Upper lobe of left lung (tissue), 6 donors: ENCODE data around the gene ARFRP1. TPM values are rescaled to one million over a fixed set of nuclear protein-coding genes. Genes with fewer than 3 reads are reported as not detected.

Experiments used
- ATAC-seq, 2 donors: fragments of 200-7000 bp; cut with Tn5 transposase; one replicate each; pipeline ENCODE4 v1.9.1; 2022; ENCODE audit warnings: mild to moderate bottlenecking in 2 of 2, moderate library complexity in 2 of 2; ENCODE audit not compliant: low FRiP score in 2 of 2
- DNase-seq, 2 donors: peaks; one replicate each; pipeline ENCODE4 v3.0.0-alpha.2; 2019 to 2020
- H3K27ac ChIP-seq, 4 donors: fragments of 200-600 bp; sonication (generic); one replicate each; pipeline ENCODE4 v1.5.1; 2016 to 2019
- H3K27me3 ChIP-seq, 4 donors: fragments of 200-600 bp; sonication (generic); one replicate each; pipeline ENCODE4 v1.5.1; 2017 to 2019
- H3K36me3 ChIP-seq, 4 donors: fragments of 200-600 bp; sonication (generic); one replicate each; pipeline ENCODE4 v1.5.1; 2016 to 2019
- H3K4me1 ChIP-seq, 4 donors: fragments of 200-600 bp; sonication (generic); one replicate each; pipeline ENCODE4 v1.5.1; 2018 to 2019
- H3K4me3 ChIP-seq, 4 donors: fragments of 200-600 bp; sonication (generic); one replicate each; pipeline ENCODE4 v1.5.1; 2017 to 2019; ENCODE audit warnings: mild to moderate bottlenecking in 2 of 4, moderate library complexity in 1 of 4
- H3K9me3 ChIP-seq, 4 donors: fragments of 200-600 bp; sonication (generic); one replicate each; pipeline ENCODE4 v1.5.1; 2018 to 2019
- CTCF ChIP-seq, 6 experiments: fragments of 450-650 bp in 4 of 6; fragments of 200-600 bp in 2 of 6; sonication (generic) in 2 of 6; IDR thresholded peaks; one replicate each; pipeline ENCODE4 v1.5.1; 2016 to 2019; ENCODE audit warnings: antibody characterized with exemption in 6 of 6
- EP300 ChIP-seq, 4 donors: sonication (generic); formaldehyde crosslinking; IDR thresholded peaks; one replicate each; pipeline ENCODE4 v1.5.1; 2017; ENCODE audit warnings: antibody characterized with exemption in 4 of 4, control low read depth in 2 of 4
- POLR2A ChIP-seq, 4 donors: fragments of 450-650 bp; IDR thresholded peaks; one replicate each; pipeline ENCODE4 v1.5.1; 2016 to 2017; ENCODE audit warnings: antibody characterized with exemption in 4 of 4, mild to moderate bottlenecking in 2 of 4
- POLR2AphosphoS5 ChIP-seq, 2 donors: sonication (generic); formaldehyde crosslinking; IDR thresholded peaks; one replicate each; pipeline ENCODE4 v1.5.1; 2017; ENCODE audit warnings: antibody characterized with exemption in 2 of 2
- WGBS, 2 donors: methylation state at CpG; one replicate each; pipeline ENCODE4 v1.1.5; 2017 to 2018; 5-methylcytosine and 5-hydroxymethylcytosine counted together
- total RNA-seq, 6 donors: library from RNA; depleted of rRNA in 4 of 6; stranded (reverse); fragments of >200 nt in 4 of 6; gene quantifications; one replicate each; pipeline versions ENCODE4 v1.1.0 to v1.2.1, GENCODE V29; 2016 to 2021
- donor health status: DM: no; HTN: no; CAD: no; lungs with moderate emphysema.
- donor health status: DM: no; HTN: yes; CAD: no; lungs with severe emphysema.

ARFRP1 gene
- total RNA-seq, 6 donors from 2014 or later = 26.8 to 56.4 (median 46.3) TPM

GRCh38 chr20:63703976-63704748 lies 3.6 kb downstream of the ARFRP1 start:
- DNase-seq (peak in 1 of 2 donors; percentile 40), ATAC-seq (no peak)
- TF ChIP-seq EP300 (IDR thresholded peaks at IDR 0.05) = no peak
- no peak for TF ChIP-seq CTCF (IDR thresholded peaks at IDR 0.05)
- no peak for TF ChIP-seq POLR2AphosphoS5 (IDR thresholded peaks at IDR 0.05)
- no peak for TF ChIP-seq POLR2A (IDR thresholded peaks at IDR 0.05)
- 89 to 100% methylated on average over 1 to 11 of the region's 11 CpGs for WGBS, 2 donors
- no peak overlapping the region for H3K4me3 ChIP-seq
- peaks cover 17 to 39% (median 36%) of the 10 kb centered on the region in 4 donors for H3K36me3 ChIP-seq
- peaks cover 23 to 31% (median 27%) of the 10 kb centered on the region in 4 donors for H3K4me1 ChIP-seq
- peak overlapping the region in 1 of 4 donors; percentile 93 for H3K27ac ChIP-seq
- H3K9me3 ChIP-seq = no peaks in the 10 kb centered on the region
- H3K27me3 ChIP-seq = no peaks in the 10 kb centered on the region

GRCh38 chr20:63703471-63703975 lies 4.3 kb downstream of the ARFRP1 start:
- Histone ChIP-seq H3K4me3 (no peak overlapping the region), H3K9me3 (no peaks in the 10 kb centered on the region), H3K27me3 (no peaks in the 10 kb centered on the region), H3K4me1 (peaks cover 23 to 31% (median 26%) of the 10 kb centered on the region in 4 donors), H3K36me3 (peaks cover 17 to 36% (median 34%) of the 10 kb centered on the region in 4 donors), H3K27ac (no peak overlapping the region)
- peak in 1 of 2 donors; percentile 71 for DNase-seq
- WGBS, 2 donors = 94 to 100% methylated on average over 1 to 14 of the region's 15 CpGs
- ATAC-seq = no peak
- no peak for TF ChIP-seq POLR2A (IDR thresholded peaks at IDR 0.05)
- no peak for TF ChIP-seq EP300 (IDR thresholded peaks at IDR 0.05)
- TF ChIP-seq POLR2AphosphoS5 (IDR thresholded peaks at IDR 0.05) = no peak
- TF ChIP-seq CTCF (IDR thresholded peaks at IDR 0.05) = no peak

- H3K9me3 ChIP-seq = no peaks in the 10 kb centered on the region
- 75 to 84% methylated on average over 9 to 13 of the region's 13 CpGs for WGBS, 2 donors
- peaks cover 24 to 33% (median 27%) of the 10 kb centered on the region in 4 donors for H3K4me1 ChIP-seq
- no peak overlapping the region for H3K27ac ChIP-seq
- ATAC-seq = no peak
- TF ChIP-seq EP300 (IDR thresholded peaks at IDR 0.05) (no peak), CTCF (IDR thresholded peaks at IDR 0.05) (no peak), POLR2A (IDR thresholded peaks at IDR 0.05) (no peak), POLR2AphosphoS5 (IDR thresholded peaks at IDR 0.05) (no peak)
- no peak overlapping the region for H3K4me3 ChIP-seq
- H3K36me3 ChIP-seq = peaks cover 17 to 39% (median 35%) of the 10 kb centered on the region in 4 donors
- DNase-seq = peak in 1 of 2 donors; percentile 45
- H3K27me3 ChIP-seq = no peaks in the 10 kb centered on the region
Measured at GRCh38 chr20:63702751-63703470, 4.9 kb downstream of the ARFRP1 start.

GRCh38 chr20:63702036-63702665 lies 5.6 kb downstream of the ARFRP1 start:
- ATAC-seq (no peak), DNase-seq (peak in 1 of 2 donors; percentile 42)
- 88 to 91% methylated on average over 15 to 16 of the region's 16 CpGs for WGBS, 2 donors
- H3K27ac ChIP-seq = no peak overlapping the region
- TF ChIP-seq EP300 (IDR thresholded peaks at IDR 0.05) (no peak), CTCF (IDR thresholded peaks at IDR 0.05) (no peak), POLR2A (IDR thresholded peaks at IDR 0.05) (no peak), POLR2AphosphoS5 (IDR thresholded peaks at IDR 0.05) (no peak)
- H3K9me3 ChIP-seq = no peaks in the 10 kb centered on the region
- peaks cover 32 to 38% (median 33%) of the 10 kb centered on the region in 4 donors for H3K4me1 ChIP-seq
- peaks cover 17 to 39% (median 35%) of the 10 kb centered on the region in 4 donors for H3K36me3 ChIP-seq
- no peaks in the 10 kb centered on the region for H3K27me3 ChIP-seq
- no peak overlapping the region for H3K4me3 ChIP-seq
